MM.1S (cell line): ENCODE measurements around the gene PAK4.

Experiments used
- CTCF ChIP-seq: fragments of 300-600 bp; sonication (generic); IDR thresholded peaks from 2 replicates; pipeline ENCODE4 v1.5.1; 2016; ENCODE audit warnings: antibody characterized with exemption, low read length, mixed read lengths
- EZH2 ChIP-seq: fragments of 300-600 bp; sonication (generic); optimal IDR thresholded peaks from 2 replicates; pipeline ENCODE3; 2017; ENCODE audit warnings: low read depth, mild to moderate bottlenecking, antibody characterized with exemption, low read length, mixed read lengths
- EZH2phosphoT487 ChIP-seq: fragments of 300-600 bp; sonication (generic); IDR thresholded peaks from 2 replicates; pipeline ENCODE4 v1.6.1; 2018; ENCODE audit warnings: antibody characterized with exemption, low read length

GRCh38 chr19:39169143-39169810 is 43.7 kb downstream of the PAK4 start:
- no peak for TF ChIP-seq CTCF
- no peak for TF ChIP-seq EZH2
- TF ChIP-seq EZH2phosphoT487 = no peak
